ENCODE measurements around the gene KRTAP4-6. TPM values are rescaled to one million over a fixed set of nuclear protein-coding genes. Genes with fewer than 3 reads are reported as not detected.

The KRTAP4-6 gene
- total and polyA plus RNA-seq, 4 donors = not detected

Other genes with a start within 250 kb of the KRTAP4-6 start
Only the 30 nearest of the 39 such genes appear.
- gene KRTAP3-3, start 146.4 kb downstream of the KRTAP4-6 start, total RNA-seq = not detected
- not detected for gene KRTAP3-3, start 146.4 kb downstream of the KRTAP4-6 start, polyA plus RNA-seq
- gene KRTAP3-2, start 140.6 kb downstream of the KRTAP4-6 start, total RNA-seq = not detected
- not detected for gene KRTAP3-2, start 140.6 kb downstream of the KRTAP4-6 start, polyA plus RNA-seq
- not detected for gene KRTAP3-1, start 131.4 kb downstream of the KRTAP4-6 start, total RNA-seq
- not detected for gene KRTAP3-1, start 131.4 kb downstream of the KRTAP4-6 start, polyA plus RNA-seq
- not detected for gene KRTAP1-5, start 113.3 kb downstream of the KRTAP4-6 start, total RNA-seq
- gene KRTAP1-5, start 113.3 kb downstream of the KRTAP4-6 start, polyA plus RNA-seq = not detected
- not detected for gene KRTAP1-4, start 110.3 kb downstream of the KRTAP4-6 start, total RNA-seq
- gene KRTAP1-4, start 110.3 kb downstream of the KRTAP4-6 start, polyA plus RNA-seq = not detected
- not detected for gene KRTAP1-3, start 105.7 kb downstream of the KRTAP4-6 start, total RNA-seq
- not detected for gene KRTAP1-3, start 105.7 kb downstream of the KRTAP4-6 start, polyA plus RNA-seq
- not detected for gene KRTAP1-1, start 99.1 kb downstream of the KRTAP4-6 start, total RNA-seq
- gene KRTAP1-1, start 99.1 kb downstream of the KRTAP4-6 start, polyA plus RNA-seq = not detected
- not detected for gene KRTAP2-1, start 93.2 kb downstream of the KRTAP4-6 start, total RNA-seq
- not detected for gene KRTAP2-1, start 93.2 kb downstream of the KRTAP4-6 start, polyA plus RNA-seq
- not detected for gene KRTAP2-2, start 85.3 kb downstream of the KRTAP4-6 start, total RNA-seq
- not detected for gene KRTAP2-2, start 85.3 kb downstream of the KRTAP4-6 start, polyA plus RNA-seq
- gene KRTAP2-3, start 80.4 kb downstream of the KRTAP4-6 start, total RNA-seq = not detected
- gene KRTAP2-3, start 80.4 kb downstream of the KRTAP4-6 start, polyA plus RNA-seq = not detected
- not detected for gene KRTAP2-4, start 74.7 kb downstream of the KRTAP4-6 start, total RNA-seq
- gene KRTAP2-4, start 74.7 kb downstream of the KRTAP4-6 start, polyA plus RNA-seq = not detected
- not detected for gene KRTAP4-7, start 56.4 kb downstream of the KRTAP4-6 start, total RNA-seq
- gene KRTAP4-7, start 56.4 kb downstream of the KRTAP4-6 start, polyA plus RNA-seq = not detected
- not detected for gene KRTAP4-8, start 42.4 kb downstream of the KRTAP4-6 start, total RNA-seq
- not detected for gene KRTAP4-8, start 42.4 kb downstream of the KRTAP4-6 start, polyA plus RNA-seq
- not detected for gene KRTAP4-16, start 38.3 kb downstream of the KRTAP4-6 start, total RNA-seq
- gene KRTAP4-16, start 38.3 kb downstream of the KRTAP4-6 start, polyA plus RNA-seq = not detected
- not detected for gene KRTAP4-9, start 35.2 kb downstream of the KRTAP4-6 start, total RNA-seq
- under 1 TPM in 1 of 2 donors, not detected in 1; 0.13 TPM for gene KRTAP4-9, start 35.2 kb downstream of the KRTAP4-6 start, polyA plus RNA-seq
- gene KRTAP4-11, start 22.2 kb downstream of the KRTAP4-6 start, total RNA-seq = not detected
- gene KRTAP4-11, start 22.2 kb downstream of the KRTAP4-6 start, polyA plus RNA-seq = not detected
- gene KRTAP4-12, start 16.4 kb downstream of the KRTAP4-6 start, total RNA-seq = not detected
- not detected for gene KRTAP4-12, start 16.4 kb downstream of the KRTAP4-6 start, polyA plus RNA-seq
- gene KRTAP4-5, start 9.3 kb upstream of the KRTAP4-6 start, total RNA-seq = not detected
- gene KRTAP4-5, start 9.3 kb upstream of the KRTAP4-6 start, polyA plus RNA-seq = not detected
- not detected for gene KRTAP4-4, start 20.2 kb upstream of the KRTAP4-6 start, total RNA-seq
- not detected for gene KRTAP4-4, start 20.2 kb upstream of the KRTAP4-6 start, polyA plus RNA-seq
- not detected for gene KRTAP4-3, start 27.7 kb upstream of the KRTAP4-6 start, total RNA-seq
- gene KRTAP4-3, start 27.7 kb upstream of the KRTAP4-6 start, polyA plus RNA-seq = not detected
- not detected for gene KRTAP4-2, start 37.7 kb upstream of the KRTAP4-6 start, total RNA-seq
- gene KRTAP4-2, start 37.7 kb upstream of the KRTAP4-6 start, polyA plus RNA-seq = not detected
- gene KRTAP4-1, start 44.4 kb upstream of the KRTAP4-6 start, total RNA-seq = not detected
- not detected for gene KRTAP4-1, start 44.4 kb upstream of the KRTAP4-6 start, polyA plus RNA-seq
- gene KRTAP9-1, start 49.3 kb upstream of the KRTAP4-6 start, total RNA-seq = not detected
- gene KRTAP9-1, start 49.3 kb upstream of the KRTAP4-6 start, polyA plus RNA-seq = not detected
- not detected for gene KRTAP9-2, start 86.1 kb upstream of the KRTAP4-6 start, total RNA-seq
- gene KRTAP9-2, start 86.1 kb upstream of the KRTAP4-6 start, polyA plus RNA-seq = not detected
- not detected for gene KRTAP9-3, start 91.9 kb upstream of the KRTAP4-6 start, total RNA-seq
- gene KRTAP9-3, start 91.9 kb upstream of the KRTAP4-6 start, polyA plus RNA-seq = not detected
- gene KRTAP9-8, start 97.5 kb upstream of the KRTAP4-6 start, total RNA-seq = not detected
- not detected for gene KRTAP9-8, start 97.5 kb upstream of the KRTAP4-6 start, polyA plus RNA-seq
- not detected for gene KRTAP9-4, start 109.1 kb upstream of the KRTAP4-6 start, total RNA-seq
- gene KRTAP9-4, start 109.1 kb upstream of the KRTAP4-6 start, polyA plus RNA-seq = under 1 TPM in 1 of 2 donors, not detected in 1; 0.75 TPM
- gene KRTAP9-9, start 114.8 kb upstream of the KRTAP4-6 start, total RNA-seq = not detected
- not detected for gene KRTAP9-9, start 114.8 kb upstream of the KRTAP4-6 start, polyA plus RNA-seq
- not detected for gene KRTAP9-6, start 124.8 kb upstream of the KRTAP4-6 start, total RNA-seq
- not detected for gene KRTAP9-6, start 124.8 kb upstream of the KRTAP4-6 start, polyA plus RNA-seq
- not detected for gene KRTAP9-7, start 135.2 kb upstream of the KRTAP4-6 start, total RNA-seq
- not detected for gene KRTAP9-7, start 135.2 kb upstream of the KRTAP4-6 start, polyA plus RNA-seq

All from aorta (tissue), 4 donors.